G401 (cell line): ENCODE results near the gene GCN1. TPM values are rescaled to one million over a fixed set of nuclear protein-coding genes. Genes with fewer than 3 reads are reported as not detected.

Source experiments
- DNase-seq: peaks from one replicate; pipeline ENCODE4 v3.0.0-alpha.2; 2015; ENCODE audit warnings: low spot score
- in situ Hi-C: cut with HindIII; loops from 2 replicates; pipeline ENCODE4 v1.10.0; 2016; ENCODE audit warnings: low sequenced_read_pairs, mixed read lengths
- total RNA-seq: library from RNA; depleted of rRNA; stranded (reverse); fragments of >200 nt; shearing (Covaris generic); gene quantifications from 2 replicates; pipeline ENCODE4 v1.2.3, GENCODE V29; 2014

The GCN1 gene
- total RNA-seq, 1 experiment from 2014 or later: 65.2 TPM

DNA sequence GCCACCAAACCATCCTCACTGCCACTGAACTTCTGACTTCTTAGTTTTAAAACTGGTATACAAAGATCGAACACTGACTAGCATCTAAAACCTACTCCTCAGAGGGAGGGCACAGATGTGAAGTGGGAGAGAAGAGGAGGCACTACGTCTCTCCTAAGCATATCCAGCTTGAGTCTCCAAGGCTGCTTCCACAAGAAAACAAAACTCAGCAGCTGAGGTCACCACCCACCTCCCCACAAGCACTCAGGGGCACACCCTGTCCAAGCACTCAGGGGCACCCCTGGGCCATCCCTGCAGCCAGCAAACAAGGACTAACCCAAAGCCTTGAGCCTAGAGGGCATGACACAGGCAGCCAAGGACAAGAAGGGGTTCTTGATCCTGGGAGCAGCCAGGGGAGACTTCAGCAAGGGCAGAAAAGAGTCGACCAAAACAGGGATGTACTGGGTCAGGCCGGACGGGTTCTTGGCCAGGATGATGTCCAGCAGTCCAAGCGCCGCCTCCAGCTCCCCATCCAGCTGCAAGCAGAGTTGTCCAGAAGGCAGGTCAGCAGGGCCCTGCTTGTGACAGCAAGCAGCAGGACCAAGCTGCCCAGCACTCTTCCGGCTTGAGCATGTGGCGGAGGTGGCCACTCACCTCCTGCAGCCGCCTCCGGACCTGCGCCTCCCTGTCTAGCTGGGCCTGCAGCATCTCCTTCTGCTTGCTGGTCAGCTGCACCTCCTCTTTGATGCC lies 34.8 kb downstream of the GCN1 start:
- no peak for DNase-seq
- in situ Hi-C loops: no loop called here

DNA sequence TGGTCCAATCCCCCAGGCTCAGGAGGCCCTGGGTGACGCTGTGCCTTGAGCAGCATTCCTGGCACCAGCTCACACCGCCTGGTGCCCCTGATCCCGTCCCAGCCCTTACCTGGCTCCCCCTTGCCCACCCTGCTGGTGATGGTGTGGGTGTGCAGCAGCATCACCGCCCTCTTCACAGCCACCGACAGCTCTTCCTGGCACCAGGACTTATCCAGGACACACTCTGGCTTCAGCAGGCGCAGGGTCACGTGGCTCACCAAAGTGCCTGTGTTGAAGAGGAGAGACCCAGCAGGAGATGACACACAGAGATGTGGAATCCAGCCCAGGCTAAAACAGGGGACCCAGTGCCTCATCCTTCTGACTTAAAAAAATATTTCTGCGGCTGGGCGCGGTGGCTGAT lies 36.2 kb downstream of the GCN1 start:
- DNase-seq: peak; percentile 79
- in situ Hi-C loops: no loop called here

GRCh38 chr12:120157678-120158077 lies 36.8 kb downstream of the GCN1 start:
- in situ Hi-C loops: no loop called here
- DNase-seq: no peak

- in situ Hi-C loops: no loop called here
- DNase-seq: no peak
Observed at GRCh38 chr12:120156315-120157259, 37.9 kb downstream of the GCN1 start.

DNA sequence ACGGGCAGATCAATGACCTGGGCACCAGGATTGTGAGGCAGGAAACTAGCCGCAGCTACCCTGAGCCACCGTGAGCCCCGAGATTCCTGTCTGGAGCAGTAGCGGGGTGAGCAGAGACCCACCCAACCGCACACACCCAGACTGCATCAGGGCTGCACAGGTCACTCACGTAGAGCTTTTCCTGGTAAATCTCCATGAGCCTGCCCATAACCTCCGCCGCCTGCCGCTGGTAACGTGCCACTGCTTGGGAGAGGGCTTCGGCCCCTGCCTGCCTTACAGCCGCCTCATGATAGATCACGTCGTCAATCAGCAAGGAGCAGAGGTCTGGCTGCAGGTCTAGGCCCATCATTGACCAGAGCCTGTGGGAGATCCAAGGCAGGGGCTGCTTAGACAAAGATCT lies 39.4 kb downstream of the GCN1 start:
- in situ Hi-C loops: no loop called here
- no peak for DNase-seq

- no peak for DNase-seq
- in situ Hi-C loops: no loop called here
Observed at GRCh38 chr12:120150919-120151525, 43.5 kb downstream of the GCN1 start.

DNA sequence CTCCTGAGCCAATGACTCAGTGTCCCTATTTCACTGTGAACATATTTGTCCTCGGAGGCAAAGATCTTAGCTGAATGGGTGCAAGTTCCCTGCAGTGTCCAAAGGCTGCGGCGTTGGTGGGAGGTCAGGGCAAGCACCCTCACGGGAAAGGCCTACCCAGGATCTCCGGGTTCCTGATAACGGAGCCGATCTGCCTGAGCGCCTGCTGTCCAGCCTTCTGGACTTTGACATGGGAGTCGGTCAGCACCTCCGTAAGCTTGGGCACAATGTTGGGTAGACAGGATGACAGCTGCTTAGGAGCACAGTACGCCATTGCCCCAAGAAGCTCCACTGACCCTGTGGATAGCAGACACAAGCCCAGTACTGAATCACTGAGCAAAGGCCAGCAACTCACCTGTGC lies 46.5 kb downstream of the GCN1 start:
- in situ Hi-C loops: no loop called here

DNA sequence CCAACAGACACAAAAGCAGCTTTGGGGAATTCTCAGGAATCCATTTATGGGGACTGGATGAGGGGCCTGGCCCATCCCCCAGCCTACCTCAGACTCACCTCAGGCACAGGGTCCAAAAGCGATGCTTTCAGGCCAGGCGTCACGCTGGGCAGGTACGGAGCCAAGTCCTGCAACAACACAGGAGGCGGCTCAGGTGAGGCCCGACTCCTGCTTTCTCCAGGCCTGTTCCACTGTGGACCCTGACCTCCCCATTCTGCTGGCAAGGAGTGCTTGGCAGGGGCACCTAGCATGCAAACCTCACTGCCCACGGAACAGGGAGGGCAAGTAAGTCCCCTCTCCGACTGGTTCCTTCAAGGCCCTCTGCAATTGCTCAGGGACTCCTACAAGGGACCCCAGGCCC lies 49.4 kb downstream of the GCN1 start:
- in situ Hi-C loops: no loop called here
- no peak for DNase-seq

More for the DNA sequence above, 46.5 kb downstream of the GCN1 start:
- no peak for DNase-seq

- no peak for DNase-seq
- in situ Hi-C loops: no loop called here
Observed at GRCh38 chr12:120144215-120144614, 50.3 kb downstream of the GCN1 start.

- in situ Hi-C loops: no loop called here
- DNase-seq: no peak
Observed at GRCh38 chr12:120142231-120142877, 52.2 kb downstream of the GCN1 start.

DNA sequence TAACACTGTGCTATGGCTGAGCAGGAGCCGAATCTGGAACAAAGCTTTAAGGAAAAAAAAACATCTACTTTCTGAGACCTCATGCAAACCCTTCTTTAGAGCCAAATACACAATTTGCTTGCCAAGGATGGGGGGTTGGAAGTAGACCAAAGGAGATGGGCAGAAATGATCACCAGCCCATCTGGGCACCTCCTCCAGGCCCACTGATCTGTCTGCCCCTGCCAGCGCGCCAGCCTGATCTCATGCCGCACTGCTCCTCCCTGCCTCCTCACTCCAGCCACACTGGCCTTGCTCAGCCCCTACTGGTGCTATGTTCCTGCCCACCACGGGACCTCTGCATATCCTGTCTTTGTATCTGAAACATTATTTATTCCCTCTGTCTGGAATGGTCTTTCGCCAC lies 53.2 kb downstream of the GCN1 start:
- in situ Hi-C loops: no loop called here

DNA sequence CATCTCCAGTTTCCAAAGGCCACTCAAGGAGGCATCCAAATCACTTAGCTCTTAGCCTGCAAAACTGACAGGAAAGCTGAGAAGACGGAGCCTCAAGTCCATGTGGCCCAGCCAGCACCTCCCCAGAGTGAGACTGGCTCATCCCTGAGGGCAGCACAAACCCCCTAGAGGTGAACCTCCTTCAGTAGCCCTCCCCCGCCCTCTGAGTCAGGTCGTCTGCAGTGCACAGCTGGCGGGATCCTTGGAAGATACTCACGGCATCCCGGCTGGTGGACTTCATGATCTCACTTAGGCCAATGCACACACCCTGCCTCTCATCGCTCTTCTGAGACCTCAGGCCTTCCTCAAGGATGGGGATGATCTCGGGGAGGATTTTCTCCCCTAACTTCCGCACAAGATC lies 53.9 kb downstream of the GCN1 start:
- in situ Hi-C loops: no loop called here
- DNase-seq: no peak

More for the DNA sequence above, 53.2 kb downstream of the GCN1 start:
- peak; percentile 87 for DNase-seq

DNA sequence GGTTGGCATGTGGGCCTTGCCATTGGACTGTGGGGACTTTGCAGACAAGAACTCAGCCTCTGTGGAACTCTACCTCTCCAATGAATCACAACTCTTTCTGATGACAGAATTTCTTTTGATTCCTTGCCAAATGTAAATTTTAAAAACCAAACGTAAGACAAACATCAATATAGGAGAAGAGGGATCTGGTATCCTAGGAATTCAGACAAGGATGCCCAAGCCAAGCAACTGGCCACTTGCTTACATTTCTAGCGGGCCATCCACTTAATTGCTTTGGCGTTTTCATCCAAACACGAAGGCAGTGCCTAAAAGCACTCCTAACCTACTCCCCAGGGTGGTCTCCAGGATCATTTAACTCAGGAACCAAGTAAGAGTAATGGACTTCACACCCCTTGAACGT lies 54.6 kb downstream of the GCN1 start:
- no peak for DNase-seq
- in situ Hi-C loops: no loop called here

DNA sequence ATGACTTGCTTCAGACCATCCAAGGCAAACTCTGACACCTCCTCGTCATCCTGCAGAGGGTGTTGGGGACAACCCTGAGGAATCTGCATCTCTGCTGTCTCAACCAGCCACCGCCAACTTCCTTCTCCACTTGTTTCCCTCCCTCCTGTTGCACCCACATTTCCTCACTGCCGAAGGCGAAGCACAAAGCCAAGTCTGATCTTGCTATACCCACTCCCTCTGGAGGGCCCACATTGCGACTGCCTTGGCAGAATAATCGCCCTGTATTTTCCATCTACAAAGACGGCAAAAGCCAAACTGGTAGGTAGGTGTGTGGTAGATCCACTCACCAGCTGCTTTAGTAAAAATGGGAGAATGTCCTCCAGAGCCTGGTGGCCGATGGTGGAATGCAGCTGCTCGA lies 56.1 kb downstream of the GCN1 start:
- no peak for DNase-seq
- in situ Hi-C loops: no loop called here

DNA sequence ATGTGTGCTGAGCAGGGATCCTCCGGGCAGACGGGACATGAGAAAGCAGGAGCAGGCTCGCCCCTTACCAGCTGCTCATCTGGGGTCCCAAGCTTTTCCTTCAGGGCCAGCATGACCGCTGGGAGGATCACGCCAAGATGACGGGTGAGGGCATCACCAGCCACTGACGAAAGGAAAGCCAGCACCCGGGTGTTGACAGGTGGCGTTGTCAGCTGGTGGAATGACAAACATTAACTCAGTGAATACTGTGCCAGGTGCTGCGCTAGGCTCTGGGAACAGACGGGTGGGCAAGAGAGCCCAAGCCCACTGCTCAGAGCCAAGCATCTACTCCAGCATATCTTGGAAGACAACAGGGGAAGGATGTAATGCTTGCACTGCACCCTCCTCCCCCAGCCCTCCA lies 56.7 kb downstream of the GCN1 start:
- in situ Hi-C loops: no loop called here
- DNase-seq: peak; percentile 51

GRCh38 chr12:120136093-120136770 lies 58.3 kb downstream of the GCN1 start:
- DNase-seq: no peak
- in situ Hi-C loops: no loop called here

DNA sequence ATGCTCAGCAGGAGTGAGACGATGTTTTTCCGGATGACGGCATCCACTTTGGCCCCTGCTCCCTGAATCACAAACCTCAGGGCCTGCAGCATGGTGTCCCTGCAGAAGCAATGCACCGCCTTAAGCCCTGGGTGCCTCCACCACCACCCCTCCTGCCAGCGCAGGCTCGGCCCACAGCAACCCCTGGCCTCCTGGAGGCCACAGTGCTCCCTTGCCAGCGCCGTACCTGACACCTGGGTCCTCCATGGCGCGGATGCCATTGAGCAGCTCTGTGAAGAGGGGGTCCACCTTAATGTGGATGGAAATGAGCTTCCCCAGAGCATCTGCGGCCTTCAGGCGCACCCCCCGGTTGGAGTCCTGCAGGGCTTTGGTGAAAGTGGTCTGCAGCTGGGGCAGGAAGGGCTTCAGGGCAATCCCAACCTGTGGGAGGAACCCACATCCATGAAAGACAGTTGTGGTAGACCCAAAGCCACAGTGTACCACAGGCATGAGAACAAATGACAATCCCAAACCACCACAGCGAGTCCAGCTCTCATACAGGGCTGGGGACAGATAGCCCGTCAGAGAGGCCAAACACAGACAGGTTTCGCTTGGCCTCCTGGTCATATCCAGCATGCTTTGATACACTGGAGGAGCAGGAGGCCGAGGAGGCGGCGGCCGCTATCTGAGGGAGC lies 60.1 kb downstream of the GCN1 start:
- no peak for DNase-seq
- in situ Hi-C loops: no loop called here

DNA sequence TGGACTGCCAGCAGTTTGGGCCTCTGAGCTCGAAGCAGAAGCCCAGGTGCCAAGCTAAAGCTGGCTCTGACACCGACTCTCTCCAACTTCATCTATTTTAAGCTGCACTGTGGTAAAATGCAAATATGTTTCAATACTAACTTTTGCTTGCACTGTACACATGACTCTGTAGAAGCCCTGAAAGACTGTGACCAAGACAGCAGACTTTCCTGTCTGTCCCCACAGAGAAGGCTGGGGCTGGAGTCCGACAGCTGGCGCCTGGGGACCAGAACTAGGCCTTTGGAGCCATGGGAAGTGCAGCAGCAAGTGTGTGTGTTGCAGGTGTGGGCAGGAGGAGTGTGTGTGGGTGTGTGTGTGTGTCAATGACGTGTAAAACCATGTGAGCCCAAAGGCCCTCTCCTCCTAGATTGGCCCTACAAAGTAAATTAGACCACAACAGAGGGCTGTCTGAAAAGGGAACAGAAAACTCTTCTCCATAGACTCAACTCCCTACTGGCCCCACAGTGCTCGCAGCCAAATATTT lies 61.6 kb downstream of the GCN1 start:
- no peak for DNase-seq
- in situ Hi-C loops: no loop called here
